Measurements from ENCODE around the gene IL22RA2. TPM values are rescaled to one million over a fixed set of nuclear protein-coding genes. Genes with fewer than 3 reads are reported as not detected.

The IL22RA2 gene
- total RNA-seq, 1 donor from 2014 or later, result not detected

DNA sequence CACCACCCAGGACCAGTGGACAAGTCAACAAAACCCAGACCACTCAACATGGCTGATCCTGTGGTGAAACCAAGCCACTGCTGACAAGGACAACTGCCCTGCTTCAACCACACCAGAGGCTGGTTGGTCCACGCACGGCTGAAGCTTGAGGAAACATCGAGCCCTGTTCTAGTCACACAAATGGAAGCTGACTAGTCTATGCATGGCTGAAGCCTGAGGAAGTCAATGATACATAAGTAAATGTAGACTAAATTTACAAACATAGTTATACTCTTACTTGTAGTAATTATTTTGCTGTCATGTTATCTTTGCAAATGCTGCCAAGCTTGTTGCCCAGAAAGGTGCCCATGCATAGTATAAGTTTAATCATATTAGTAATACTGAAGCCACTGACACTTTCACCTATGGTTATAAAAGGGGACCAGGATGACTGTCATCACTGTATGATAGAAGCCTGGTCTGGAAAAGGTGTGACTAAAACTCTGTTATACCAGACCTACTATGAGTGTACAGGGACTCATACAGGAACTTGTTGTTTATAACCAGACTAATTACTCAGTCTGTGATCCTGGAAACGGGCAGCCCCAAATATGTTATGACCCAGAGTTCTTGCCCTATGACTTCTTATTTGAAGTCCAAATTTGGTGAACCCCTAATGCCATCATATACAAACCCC, 5.6 kb downstream of the IL22RA2 start:
- no peak for DNase-seq (ENCODE audit: extremely low read depth, low read depth, low spot score)

DNA sequence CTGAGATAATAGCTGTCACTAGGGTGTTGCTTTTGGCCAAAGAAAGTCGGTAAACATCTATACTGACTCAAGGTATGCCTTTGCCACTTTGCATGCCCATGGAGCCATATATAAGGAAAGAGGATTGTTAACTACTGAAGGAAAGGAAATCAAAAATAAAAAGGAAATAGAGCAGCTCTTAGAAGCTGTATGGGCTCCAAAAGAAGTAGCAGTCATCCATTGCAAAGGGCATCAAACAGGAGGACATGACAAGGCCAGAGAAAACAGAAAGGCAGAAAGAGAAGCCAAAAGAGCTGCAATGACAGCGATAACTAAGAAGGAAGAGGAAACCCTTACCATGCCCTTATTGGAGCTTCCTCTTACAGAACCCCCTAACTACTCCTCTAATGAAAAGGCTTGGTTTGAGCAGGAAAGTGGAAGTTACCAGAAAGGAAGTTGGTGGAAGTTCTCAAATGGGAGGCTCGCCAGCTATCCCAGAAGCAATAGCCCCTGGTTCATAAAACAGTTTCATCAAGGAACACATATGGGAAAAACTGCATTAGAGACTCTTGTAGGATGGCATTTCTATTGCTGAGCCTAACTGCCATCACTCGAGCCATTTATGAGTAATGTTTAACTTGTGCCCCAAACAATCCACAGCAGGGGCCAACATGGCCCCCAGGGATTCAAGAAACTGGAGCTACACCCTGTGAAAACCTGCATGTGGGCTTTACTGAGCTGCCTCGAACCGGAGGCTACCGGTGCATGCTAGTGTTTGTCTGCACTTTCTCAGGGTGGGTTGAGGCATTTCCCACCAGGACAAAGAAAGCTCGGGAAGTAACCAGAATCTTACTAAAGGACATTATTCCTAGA, 7.0 kb downstream of the IL22RA2 start:
- DNase-seq (ENCODE audit: extremely low read depth, low read depth, low spot score), result no peak

DNA sequence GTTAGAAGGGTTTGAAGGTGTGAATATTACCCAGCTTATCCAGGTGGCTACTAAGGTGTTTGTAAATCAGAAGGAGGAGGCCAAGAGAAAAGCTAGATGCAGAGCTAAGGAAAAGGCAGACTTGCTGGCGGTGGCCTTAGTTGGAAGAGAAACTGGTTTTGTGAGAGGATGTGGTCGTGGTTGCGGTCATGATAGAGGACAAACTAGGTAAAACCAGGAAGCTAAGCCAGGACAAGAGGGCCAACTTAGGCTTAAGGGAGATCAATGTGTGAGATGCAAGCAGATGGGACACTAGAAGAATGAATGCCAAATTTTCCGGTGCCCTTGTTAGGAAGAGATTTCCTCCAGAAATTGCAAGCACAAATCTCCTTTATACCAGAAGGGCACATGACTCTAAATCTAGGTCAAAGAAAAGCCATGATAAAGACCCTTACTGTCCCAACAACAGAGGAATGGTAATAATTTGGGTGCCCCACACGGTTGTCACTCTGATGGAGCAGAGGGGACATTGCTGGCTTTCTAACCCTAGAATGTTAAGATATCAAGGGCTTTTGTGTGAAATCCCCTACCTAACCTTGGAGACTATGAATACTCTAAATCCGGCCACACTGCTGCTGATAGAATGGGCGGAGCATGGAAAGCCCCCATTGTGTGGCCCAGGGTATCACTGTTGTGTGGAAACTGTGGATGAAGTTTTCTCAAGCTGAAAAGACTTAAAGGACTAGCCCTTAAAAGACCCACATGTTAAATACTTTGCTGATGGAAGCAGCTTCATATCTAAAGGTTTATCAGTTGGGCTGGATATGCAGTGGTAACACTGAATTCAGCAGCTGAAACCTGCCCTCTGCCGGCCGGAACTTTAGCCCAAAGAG, 7.8 kb downstream of the IL22RA2 start:
- no peak for DNase-seq (ENCODE audit: extremely low read depth, low read depth, low spot score)

DNA sequence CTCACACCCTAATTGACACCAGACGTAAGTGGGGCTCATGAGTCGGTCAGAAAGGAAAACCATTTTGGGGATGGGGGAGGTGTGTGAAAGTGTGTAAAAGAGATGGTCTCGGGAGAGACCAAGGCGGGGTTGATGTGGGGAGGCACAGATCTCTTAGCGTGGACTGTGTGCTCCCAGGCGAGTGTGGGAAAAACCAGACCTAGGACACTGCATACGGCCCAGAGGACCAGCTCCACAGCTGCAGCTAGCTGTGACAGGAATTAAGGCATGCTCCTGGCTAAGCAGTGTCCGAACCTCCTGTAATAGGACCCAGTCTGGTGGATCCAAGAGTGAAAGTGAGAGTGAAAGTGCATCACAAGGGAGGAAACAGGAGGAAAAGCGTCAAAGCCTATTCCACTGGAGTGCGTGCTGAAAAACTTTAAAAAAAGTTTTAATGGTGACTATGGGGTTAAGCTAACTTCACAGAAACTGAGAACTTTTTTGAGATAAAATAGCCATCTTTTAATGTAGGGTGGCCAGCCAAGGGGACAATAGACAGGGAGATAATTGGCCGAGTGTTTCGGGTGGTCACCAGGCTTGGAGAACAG, 9.6 kb downstream of the IL22RA2 start:
- DNase-seq (ENCODE audit: extremely low read depth, low read depth, low spot score), result no peak

DNA sequence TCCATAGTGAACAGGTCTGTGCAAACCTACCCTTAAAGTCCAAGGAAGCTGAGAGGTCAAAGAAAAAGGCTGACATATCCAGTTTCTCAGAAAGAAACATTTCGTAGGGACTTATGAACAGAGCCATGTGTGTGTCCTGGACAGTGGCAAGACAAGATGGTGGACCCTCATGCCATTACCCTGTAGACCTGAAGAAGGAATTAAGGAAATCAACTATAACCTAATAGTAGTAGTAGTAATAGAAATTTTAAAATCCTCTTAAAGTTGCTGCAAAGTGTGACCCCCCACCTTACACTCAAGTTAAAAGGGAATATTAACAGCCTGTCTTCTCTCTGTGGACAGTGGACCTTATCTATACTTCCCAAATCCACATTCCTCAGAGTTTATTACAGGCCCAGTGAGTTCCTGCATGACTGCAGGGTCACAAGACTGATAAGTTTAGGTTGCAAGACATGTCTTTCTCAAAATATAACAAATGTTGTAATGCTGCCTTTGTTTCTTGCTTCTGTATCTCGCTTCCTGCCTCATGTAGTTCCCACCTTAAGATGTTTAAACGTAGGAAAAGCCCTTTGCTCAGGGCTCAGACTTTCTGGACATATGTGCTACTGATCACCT, 10.6 kb downstream of the IL22RA2 start:
- DNase-seq (ENCODE audit: extremely low read depth, low read depth, low spot score), result no peak

DNA sequence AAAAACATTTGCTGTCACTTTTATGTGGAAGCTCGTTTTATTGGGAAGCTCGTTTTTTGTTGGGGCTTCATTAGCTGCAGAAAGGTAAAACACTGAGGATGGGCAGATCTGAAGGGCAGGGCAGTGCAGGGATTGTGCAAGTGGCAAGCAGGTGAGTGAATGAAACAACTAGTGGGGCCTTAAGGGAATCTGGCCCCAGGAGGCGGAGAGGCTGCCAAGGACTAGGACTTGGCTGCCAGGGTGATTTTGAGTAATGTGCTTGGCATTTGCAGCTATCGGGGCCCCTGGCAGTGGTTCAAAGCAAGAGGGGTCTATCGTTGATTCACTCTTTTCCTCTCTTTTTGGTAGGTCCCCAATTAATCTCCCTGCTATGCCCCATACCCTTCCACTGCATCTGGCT, 11.5 kb downstream of the IL22RA2 start:
- no peak for DNase-seq (ENCODE audit: extremely low read depth, low read depth, low spot score)

DNA sequence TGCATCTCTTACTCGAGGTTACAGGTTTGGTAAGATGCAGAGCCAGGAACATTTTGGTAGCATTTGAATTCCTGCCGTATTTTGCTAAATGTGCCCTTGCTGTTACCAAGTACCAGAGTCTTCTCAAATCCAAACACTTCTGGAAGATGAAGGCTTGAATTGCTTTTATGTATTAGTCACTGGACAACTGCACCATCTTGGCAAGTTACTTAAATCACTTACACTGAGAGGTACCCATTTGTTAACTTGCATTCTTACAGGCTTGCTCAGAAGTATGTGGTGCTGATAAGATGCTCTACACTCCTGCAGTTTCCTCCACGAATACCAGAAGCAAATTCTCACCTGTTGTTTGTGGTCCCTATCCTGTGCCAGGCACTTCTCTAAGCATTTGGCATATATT, 12.7 kb downstream of the IL22RA2 start:
- no peak for DNase-seq (ENCODE audit: extremely low read depth, low read depth, low spot score)

DNA sequence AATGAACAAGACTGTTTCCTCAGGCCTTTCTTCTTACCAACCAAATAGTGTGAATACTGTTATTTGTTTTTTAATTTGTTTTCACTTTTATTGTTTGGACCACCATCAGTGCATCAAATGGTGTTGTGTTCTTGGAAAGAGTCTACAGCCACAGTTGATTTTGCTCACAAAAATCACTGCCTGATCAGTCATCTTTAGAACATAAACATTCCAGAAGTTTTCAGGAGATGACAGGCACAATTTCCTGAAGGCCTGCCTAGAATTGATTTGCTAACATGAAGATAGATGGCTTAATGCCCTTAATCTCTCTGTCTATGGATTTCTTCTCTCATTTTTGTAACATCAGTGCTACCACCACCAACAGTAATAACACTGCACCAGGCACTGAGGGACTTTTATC, 13.5 kb downstream of the IL22RA2 start:
- no peak for DNase-seq (ENCODE audit: extremely low read depth, low read depth, low spot score)

DNA sequence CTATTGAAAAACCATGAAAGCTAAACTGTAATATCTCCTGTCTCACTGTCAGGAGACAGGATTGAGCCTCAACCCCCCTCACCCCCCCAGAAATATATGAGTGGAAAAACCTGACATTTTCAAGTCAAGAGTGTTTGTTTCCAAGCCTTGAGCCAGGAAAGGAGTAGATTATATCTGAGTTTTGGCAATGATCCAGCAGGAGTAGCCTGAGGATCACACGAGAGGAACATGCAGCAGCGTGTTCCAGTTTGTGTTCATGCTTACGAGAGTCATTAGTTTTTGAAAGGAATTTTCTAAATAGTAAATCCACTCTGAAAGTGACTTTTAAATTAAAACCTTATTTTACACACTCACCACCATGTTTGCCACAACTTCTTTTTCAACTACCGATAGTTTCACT, 15.8 kb downstream of the IL22RA2 start:
- DNase-seq (ENCODE audit: extremely low read depth, low read depth, low spot score), result no peak

DNA sequence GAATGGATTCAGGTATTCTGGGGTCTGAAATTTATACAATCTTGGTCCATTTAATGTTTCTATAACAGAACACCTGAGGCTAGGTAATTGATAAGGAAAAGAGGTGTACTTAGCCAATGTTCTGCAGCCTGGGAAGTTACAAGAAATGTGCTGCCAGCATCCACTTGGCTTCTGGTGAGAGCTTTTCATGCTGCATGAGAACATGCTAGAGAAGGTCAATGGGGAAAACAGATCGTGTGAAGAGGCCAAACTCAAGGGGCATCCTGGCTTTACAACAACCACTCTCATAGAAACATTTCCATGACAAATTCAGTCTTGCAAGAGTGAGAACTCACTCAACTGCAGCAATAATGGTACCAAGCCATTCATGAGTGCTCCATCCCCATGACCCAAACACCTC, 16.8 kb downstream of the IL22RA2 start:
- DNase-seq (ENCODE audit: extremely low read depth, low read depth, low spot score), result no peak

DNA sequence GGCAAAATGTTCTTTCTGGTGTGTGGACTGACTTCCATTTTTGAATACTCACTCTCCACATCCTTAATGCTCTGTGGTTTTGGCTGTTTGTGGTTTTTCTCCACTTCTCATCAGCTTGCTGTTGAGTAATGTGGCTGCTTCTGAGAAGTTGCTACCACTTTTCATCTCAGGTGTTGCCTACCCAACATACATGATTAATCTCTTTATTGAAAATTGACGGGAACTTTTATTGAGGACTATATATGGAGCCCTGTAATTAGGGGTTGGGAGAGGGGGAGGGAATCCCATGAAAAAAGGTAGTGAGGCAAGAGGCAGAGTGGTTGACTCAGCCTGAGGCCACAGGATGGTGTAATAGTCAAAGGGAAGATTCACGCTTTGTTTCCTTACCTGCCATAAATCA, 17.6 kb downstream of the IL22RA2 start:
- DNase-seq (ENCODE audit: extremely low read depth, low read depth, low spot score), result no peak

DNA sequence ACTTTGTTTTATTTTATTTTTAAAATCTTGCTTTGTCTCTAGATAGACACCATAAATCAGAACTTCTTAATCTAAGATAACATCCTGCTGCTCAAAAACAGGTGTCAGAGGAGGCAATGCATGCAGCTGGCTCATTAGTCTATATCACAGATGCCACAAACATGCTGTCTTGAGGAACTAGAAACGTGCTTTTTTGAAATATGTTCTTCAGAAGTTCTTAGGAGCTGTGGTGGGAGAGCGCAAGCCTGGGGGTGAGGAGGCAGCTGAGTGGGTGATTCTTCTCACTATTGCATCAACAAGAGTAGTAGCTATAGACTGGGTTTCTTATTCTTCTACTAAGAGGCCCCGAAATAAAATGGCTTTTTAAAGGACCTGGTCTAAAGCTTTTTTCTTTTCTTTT, 23.4 kb downstream of the IL22RA2 start:
- no peak for DNase-seq (ENCODE audit: extremely low read depth, low read depth, low spot score)

DNA sequence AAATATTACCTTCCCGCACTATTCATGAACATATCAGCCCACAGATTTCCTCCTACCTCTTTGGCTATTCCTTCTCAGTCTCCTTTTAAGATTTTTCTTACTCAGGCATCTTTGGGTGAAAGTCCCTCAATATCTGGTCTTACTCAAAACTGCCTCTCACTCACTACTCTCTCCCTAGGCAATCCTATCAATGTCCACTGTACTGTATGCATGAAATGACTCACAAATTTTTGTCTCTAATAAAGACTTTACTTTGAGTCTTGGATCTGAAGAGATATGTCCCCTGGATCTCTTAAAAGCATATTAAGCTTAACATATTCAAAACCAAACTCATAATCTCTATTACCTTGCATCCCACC, 24.4 kb downstream of the IL22RA2 start:
- no peak for DNase-seq (ENCODE audit: extremely low read depth, low read depth, low spot score)

DNA sequence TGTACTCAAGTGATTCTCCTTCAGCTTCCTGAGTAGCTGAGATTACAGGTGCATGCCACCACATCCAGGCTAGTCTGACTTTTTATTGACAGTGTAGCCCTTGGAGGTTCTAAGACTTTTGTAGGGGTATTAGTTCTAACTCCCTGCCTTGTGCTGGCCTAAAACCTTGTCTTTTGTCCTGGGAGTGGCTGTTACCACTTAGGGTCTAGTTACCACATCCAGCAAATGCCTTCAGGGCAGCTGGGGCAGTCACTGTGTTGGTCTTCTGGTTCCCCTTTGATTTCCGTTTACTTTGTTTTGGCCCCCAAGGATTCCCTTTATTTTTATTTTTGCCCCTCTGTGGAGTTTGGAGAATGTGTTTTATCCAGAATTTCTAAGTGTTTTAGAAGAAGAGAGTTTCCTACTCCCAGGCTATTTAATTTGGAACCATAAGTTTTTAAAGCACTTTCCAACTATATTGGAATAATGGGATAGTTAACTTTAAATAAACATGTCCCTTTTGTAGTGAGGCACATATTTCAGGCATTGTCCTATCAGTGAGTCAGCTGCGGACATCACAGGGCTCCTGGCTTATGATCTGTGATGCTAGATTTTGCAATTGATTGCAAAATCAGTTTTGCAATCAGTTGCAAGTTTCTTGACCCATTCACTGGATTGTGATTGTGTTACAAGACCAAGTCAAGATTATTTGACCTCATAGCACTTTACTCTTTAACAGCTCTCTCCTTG, 25.0 kb downstream of the IL22RA2 start:
- no peak for DNase-seq (ENCODE audit: extremely low read depth, low read depth, low spot score)

DNA sequence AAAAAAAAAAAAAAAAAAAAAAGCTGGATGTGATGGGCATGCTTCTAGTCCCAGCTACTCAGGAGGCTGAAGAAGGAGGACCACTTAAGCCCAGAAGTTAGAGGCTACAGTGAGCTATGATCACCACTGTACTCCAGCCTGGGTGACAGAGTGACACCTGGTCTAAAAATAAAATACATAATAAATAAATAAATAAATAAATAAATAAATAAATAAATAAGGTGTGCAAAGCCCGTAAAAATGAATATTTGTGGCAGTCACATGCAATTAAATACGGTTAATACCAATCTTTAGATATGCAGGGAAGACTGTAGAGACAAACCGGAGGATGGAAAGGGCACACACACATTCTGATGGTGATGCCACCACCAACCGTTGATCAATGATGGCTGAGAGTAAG, 26.2 kb downstream of the IL22RA2 start:
- no peak for DNase-seq (ENCODE audit: extremely low read depth, low read depth, low spot score)

DNA sequence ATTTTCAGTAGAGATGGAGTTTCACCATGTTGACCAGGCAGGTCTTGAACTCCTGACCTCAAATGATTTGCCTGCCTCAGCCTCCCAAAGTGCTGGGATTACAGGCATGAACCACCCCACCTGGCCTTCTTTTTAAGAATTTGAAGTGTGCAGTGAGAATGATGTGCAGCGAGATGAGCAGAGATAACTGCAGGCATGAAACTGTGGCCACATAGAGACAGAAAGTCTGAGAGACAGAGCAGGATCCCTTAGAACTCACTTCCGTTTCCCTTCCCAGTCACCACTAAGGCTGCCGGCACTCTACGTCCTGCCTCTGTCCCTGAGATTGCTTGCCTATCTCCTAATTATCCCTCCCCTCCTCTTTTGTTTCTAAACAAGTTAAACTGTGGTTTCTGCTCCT, 27.2 kb downstream of the IL22RA2 start:
- DNase-seq (ENCODE audit: extremely low read depth, low read depth, low spot score), result no peak

DNA sequence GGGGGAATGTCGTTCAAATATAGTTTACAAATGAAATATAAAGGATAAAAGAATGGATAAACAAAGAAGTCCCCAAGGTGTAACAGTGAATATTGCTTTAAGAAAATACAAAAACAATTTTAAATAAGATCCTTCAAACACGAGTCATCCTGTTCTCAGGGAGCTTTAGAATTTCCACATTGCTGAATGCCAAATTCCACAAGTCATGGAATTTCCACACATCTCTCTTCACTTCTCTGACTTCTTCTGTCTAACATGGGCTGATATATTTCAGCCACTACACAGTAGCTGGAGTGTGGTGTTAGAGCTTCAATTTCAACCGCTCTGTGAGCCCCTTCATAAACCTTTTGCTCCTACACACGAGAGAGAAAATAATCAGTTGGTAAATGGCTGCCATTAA, 28.0 kb downstream of the IL22RA2 start:
- no peak for DNase-seq (ENCODE audit: extremely low read depth, low read depth, low spot score)

DNA sequence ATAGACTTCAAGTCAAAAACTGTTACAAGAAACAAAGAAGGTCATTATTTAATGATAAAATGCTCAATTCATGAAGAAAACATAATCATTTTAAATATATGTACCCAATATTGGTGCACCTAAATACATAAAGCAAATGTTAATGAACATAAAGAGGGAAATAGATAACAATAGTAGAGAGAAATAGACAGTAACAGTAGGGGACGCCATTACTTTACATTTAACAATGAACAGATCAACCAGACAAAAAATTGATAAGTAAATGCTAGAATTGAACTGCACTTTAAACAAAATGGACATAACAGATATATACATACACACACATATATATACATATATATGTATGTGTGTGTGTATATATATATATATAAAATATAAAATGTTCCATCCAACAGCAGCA, 37.4 kb downstream of the IL22RA2 start:
- no peak for DNase-seq (ENCODE audit: extremely low read depth, low read depth, low spot score)

DNA sequence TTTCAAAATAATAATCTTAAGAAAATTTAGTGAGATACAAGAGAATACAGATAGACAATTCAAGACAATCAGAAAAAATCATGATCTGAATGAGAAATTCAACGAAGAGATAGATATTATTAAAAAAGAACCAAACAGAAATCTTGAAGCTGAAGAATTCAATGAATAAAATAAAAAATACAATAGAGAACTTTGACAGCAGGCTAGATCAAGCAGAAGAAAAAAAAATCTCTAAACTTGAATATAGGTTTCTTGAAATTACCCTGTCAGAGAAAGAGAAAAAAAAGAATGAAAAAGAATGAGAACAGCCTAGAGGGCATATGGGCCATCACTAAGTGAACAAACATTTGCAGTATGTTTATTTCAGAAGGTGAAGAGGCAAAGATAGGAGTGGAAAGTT, 39.0 kb downstream of the IL22RA2 start:
- DNase-seq (ENCODE audit: extremely low read depth, low read depth, low spot score), result no peak

DNA sequence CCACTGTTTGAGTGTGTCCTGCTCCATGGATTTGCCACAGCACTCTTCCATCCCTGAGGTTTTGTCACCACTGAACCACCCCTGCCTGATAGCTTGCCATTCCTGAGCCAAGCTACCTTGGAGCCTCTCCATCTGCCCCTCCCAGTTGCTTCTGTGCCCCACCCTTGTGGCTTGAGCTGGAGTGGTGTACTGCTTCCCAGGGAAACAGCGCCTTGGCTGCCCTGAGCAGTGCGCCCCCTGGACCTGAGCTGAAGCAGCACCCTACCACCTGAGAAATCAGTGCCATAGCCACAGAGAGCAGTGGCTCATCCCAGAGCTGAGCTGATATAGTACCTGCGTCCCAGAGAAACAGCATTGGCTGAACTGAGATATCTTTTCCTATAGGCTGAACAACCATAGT, 40.3 kb downstream of the IL22RA2 start:
- DNase-seq (ENCODE audit: extremely low read depth, low read depth, low spot score), result no peak

Data from glomerular endothelial cell (primary cell).